SK-N-SH (cell line): Measurements from ENCODE around the gene TNFRSF4. TPM values are rescaled to one million over a fixed set of nuclear protein-coding genes. Genes with fewer than 3 reads are reported as not detected.

Source experiments
- CTCF ChIA-PET: fragments of 300-600, 350-600 bp; formaldehyde crosslinking; extraction: SDS; loops from one replicate; lab custom pipeline; 2021; lab: Yijun Ruan, JAX
- POLR2A ChIA-PET: fragments of 350-600 bp; sonication (Branson Sonifier 250); formaldehyde crosslinking; extraction: SDS; loops from one replicate; lab custom pipeline; 2020; ENCODE audit warnings: antibody characterized with exemption, inconsistent platforms; lab: Yijun Ruan, JAX
- DNase-seq: peaks from one replicate; pipeline ENCODE4 v3.0.0; 2012
- H2AFZ ChIP-seq: fragments of 200-600 bp; sonication (generic); 2 replicates; pipeline ENCODE4 v1.8.1; 2016; ENCODE audit warnings: antibody characterized with exemption, mild to moderate bottlenecking, low read depth
- H3F3A ChIP-seq: fragments of 200-600 bp; sonication (generic); replicated peaks from 2 replicates; pipeline ENCODE3; 2016; ENCODE audit warnings: antibody characterized with exemption, mild to moderate bottlenecking; ENCODE audit not compliant: insufficient read depth
- H3K27ac ChIP-seq, 2 experiments: fragments of 200-500 bp in 1 of 2; fragments of 200-600 bp in 1 of 2; sonication (Bioruptor generic) in 1 of 2; sonication (generic), shearing (Covaris generic) in 1 of 2; 2 replicates each; pipeline versions ENCODE4 v1.5.1 to v1.6.1; 2014 to 2016; ENCODE audit warnings: low read depth in 2 of 2, inconsistent platforms in 1 of 2, low read length in 1 of 2, mild to moderate bottlenecking in 1 of 2, mixed read lengths in 1 of 2
- H3K27me3 ChIP-seq: fragments of 200-600 bp; sonication (generic), shearing (Covaris generic); 2 replicates; pipeline ENCODE4 v1.6.1; 2016; ENCODE audit warnings: mixed run types; ENCODE audit not compliant: insufficient read depth
- H3K36me3 ChIP-seq, 2 experiments: fragments of 200-500 bp in 1 of 2; fragments of 200-600 bp in 1 of 2; sonication (Bioruptor generic) in 1 of 2; sonication (generic) in 1 of 2; replicated peaks in 1 of 2; 2 replicates each; pipeline versions ENCODE3 to v1.5.1; 2014 to 2016; ENCODE audit warnings: low read length in 1 of 2, mild to moderate bottlenecking in 1 of 2; ENCODE audit not compliant: insufficient read depth in 2 of 2, control insufficient read depth in 1 of 2
- H3K4me1 ChIP-seq, 2 experiments: fragments of 200-500 bp in 1 of 2; fragments of 200-600 bp in 1 of 2; sonication (Bioruptor generic) in 1 of 2; sonication (generic), shearing (Covaris generic) in 1 of 2; 2 replicates each; pipeline versions ENCODE4 v1.5.1 to v1.6.1; 2014 to 2016; ENCODE audit warnings: low read depth in 1 of 2, low read length in 1 of 2, mixed run types in 1 of 2; ENCODE audit not compliant: insufficient read depth in 2 of 2, control insufficient read depth in 1 of 2
- H3K4me2 ChIP-seq: fragments of 200-600 bp; sonication (generic), shearing (Covaris generic); 2 replicates; pipeline ENCODE4 v1.6.1; 2017; ENCODE audit warnings: mixed run types
- H3K4me3 ChIP-seq, 2 experiments: fragments of 200-500 bp in 1 of 2; fragments of 200-600 bp in 1 of 2; sonication (Bioruptor generic) in 1 of 2; sonication (generic), shearing (Covaris generic) in 1 of 2; 2 replicates each; pipeline versions ENCODE4 v1.5.1 to v1.8.1; 2014 to 2016; ENCODE audit warnings: low read depth in 2 of 2, inconsistent platforms in 1 of 2, low read length in 1 of 2, mild to moderate bottlenecking in 1 of 2, mixed read lengths in 1 of 2, moderate library complexity in 1 of 2
- H3K79me2 ChIP-seq: fragments of 200-600 bp; sonication (generic); 2 replicates; pipeline ENCODE4 v1.8.1; 2017; ENCODE audit warnings: mild to moderate bottlenecking; ENCODE audit not compliant: insufficient read depth
- H3K9ac ChIP-seq: fragments of 200-600 bp; sonication (generic); 2 replicates; pipeline ENCODE4 v1.6.1; 2017; ENCODE audit warnings: mixed run types
- H3K9me2 ChIP-seq: fragments of 200-600 bp; sonication (generic); 2 replicates; pipeline ENCODE4 v1.6.1; 2017; ENCODE audit warnings: mixed run types
- H3K9me3 ChIP-seq: fragments of 200-600 bp; sonication (generic); 2 replicates; pipeline ENCODE4 v1.6.1; 2017; ENCODE audit warnings: mixed run types, mild to moderate bottlenecking, moderate library complexity
- H4K20me1 ChIP-seq: fragments of 200-600 bp; sonication (generic); 2 replicates; pipeline ENCODE4 v1.6.1; 2017; ENCODE audit warnings: mild to moderate bottlenecking, mixed run types; ENCODE audit not compliant: insufficient read depth
- CHD2 ChIP-seq: fragments of 150-350 bp; IDR thresholded peaks from 2 replicates; pipeline ENCODE4 v1.6.1; 2018; ENCODE audit warnings: low read length; ENCODE audit not compliant: partially characterized antibody
- CTCF ChIP-seq: fragments of 200-600 bp; sonication (generic); IDR thresholded peaks from 2 replicates; pipeline ENCODE4 v1.6.1; 2017; ENCODE audit warnings: antibody characterized with exemption, mild to moderate bottlenecking, moderate library complexity
- ELF1 ChIP-seq: IDR thresholded peaks from 2 replicates; pipeline ENCODE4 v1.4.0; 2012
- EZH2phosphoT487 ChIP-seq: fragments of 200-600 bp; sonication (generic); IDR thresholded peaks from 2 replicates; pipeline ENCODE4 v1.6.1; 2017; ENCODE audit warnings: low read depth, mixed run types, mild to moderate bottlenecking, antibody characterized with exemption, moderate library complexity, borderline replicate concordance
- FOSL2 ChIP-seq: IDR thresholded peaks from 2 replicates; pipeline ENCODE4 v1.4.0; 2012; ENCODE audit warnings: low read depth, mild to moderate bottlenecking, moderate library complexity, borderline replicate concordance
- GABPA ChIP-seq: IDR thresholded peaks from 2 replicates; pipeline ENCODE4 v1.4.0; 2012; ENCODE audit warnings: low read depth, mild to moderate bottlenecking
- GATA2 ChIP-seq: sonication (generic); formaldehyde crosslinking; IDR thresholded peaks from 2 replicates; pipeline ENCODE4 v1.5.0; 2020; ENCODE audit warnings: mild to moderate bottlenecking, missing genetic modification reagents
- IRF3 ChIP-seq: fragments of 150-350 bp; IDR thresholded peaks from 2 replicates; pipeline ENCODE4 v1.6.1; 2016; ENCODE audit warnings: mild to moderate bottlenecking, low read depth, low read length
- JUND ChIP-seq: IDR thresholded peaks from 2 replicates; pipeline ENCODE4 v1.4.0; 2012
- MXI1 ChIP-seq: IDR thresholded peaks from 2 replicates; pipeline ENCODE4 v1.6.1; 2012; ENCODE audit warnings: mild to moderate bottlenecking, low read depth, low read length, improper control_type of control experiment
- NFIC ChIP-seq: IDR thresholded peaks from 2 replicates; pipeline ENCODE4 v1.4.0; 2012; ENCODE audit warnings: borderline replicate concordance
- NRF1 ChIP-seq: IDR thresholded peaks from 2 replicates; pipeline ENCODE4 v1.6.1; 2012; ENCODE audit warnings: low read depth, mild to moderate bottlenecking, low read length
- RCOR1 ChIP-seq: fragments of 150-350 bp; IDR thresholded peaks from 2 replicates; pipeline ENCODE4 v1.6.1; 2017; ENCODE audit warnings: antibody characterized with exemption, low read length
- RXRA ChIP-seq: IDR thresholded peaks from 2 replicates; pipeline ENCODE4 v1.4.0; 2012; ENCODE audit warnings: low read depth, mild to moderate bottlenecking, borderline replicate concordance
- SMC3 ChIP-seq: IDR thresholded peaks from 2 replicates; pipeline ENCODE4 v1.6.1; 2012; ENCODE audit warnings: low read depth, low read length, improper control_type of control experiment
- TAF1 ChIP-seq: IDR thresholded peaks from 2 replicates; pipeline ENCODE4 v1.6.1; 2012; ENCODE audit warnings: low read depth, mild to moderate bottlenecking, low read length, moderate library complexity, borderline replicate concordance
- TCF12 ChIP-seq: IDR thresholded peaks from 2 replicates; pipeline ENCODE4 v1.4.0; 2012
- USF1 ChIP-seq: IDR thresholded peaks from 2 replicates; pipeline ENCODE4 v1.4.0; 2012; ENCODE audit warnings: low read depth, borderline replicate concordance
- USF2 ChIP-seq: fragments of 150-350 bp; IDR thresholded peaks from 2 replicates; pipeline ENCODE4 v1.6.1; 2017; ENCODE audit warnings: antibody characterized with exemption, low read length, low read depth, borderline replicate concordance
- YY1 ChIP-seq: IDR thresholded peaks from 2 replicates; pipeline ENCODE4 v1.4.0; 2012; ENCODE audit warnings: low read depth, mild to moderate bottlenecking
- WGBS: methylation state at CpG from one replicate; pipeline ENCODE4 v1.1.6; 2017; ENCODE audit warnings: low lambda C conversion rate; 5-methylcytosine and 5-hydroxymethylcytosine counted together
- polyA plus RNA-seq, 3 experiments: library from polyadenylated mRNA; depleted of rRNA; stranded (reverse); fragments of >200 nt; gene quantifications; 2 replicates each; pipeline ENCODE4 v1.2.3, GENCODE V29; 2012

Gene TNFRSF4
- polyA plus RNA-seq, 1 of the 3 experiments (the other 2 are of a cell fraction) = not detected

GRCh38 chr1:1189111-1189510 is 24.8 kb downstream of the TNFRSF4 start:
- H2AFZ ChIP-seq = no peak overlapping the region
- H3K9me2 ChIP-seq = no peaks in the 10 kb centered on the region
- 57% methylated on average over 5 of the region's 5 CpGs for WGBS
- H3K4me3 ChIP-seq = no peak overlapping the region
- CTCF ChIA-PET = no interaction called here
- no peak for TF ChIP-seq GATA2 (CRISPR knock-in tag)
- no peak for TF ChIP-seq SMC3
- no peak for TF ChIP-seq RCOR1
- TF ChIP-seq TCF12 = no peak
- TF ChIP-seq USF2 = no peak
- no peak for TF ChIP-seq RXRA
- TF ChIP-seq GABPA = no peak
- TF ChIP-seq YY1 = no peak
- TF ChIP-seq IRF3 = no peak
- no peak for TF ChIP-seq JUND
- no peak for TF ChIP-seq TAF1
- no peak for TF ChIP-seq NRF1
- no peak for TF ChIP-seq EZH2phosphoT487
- no peak for TF ChIP-seq CHD2
- TF ChIP-seq FOSL2 = no peak
- no peak for TF ChIP-seq ELF1
- no peak for TF ChIP-seq USF1
- no peak for TF ChIP-seq MXI1
- TF ChIP-seq CTCF = no peak
- no peak for TF ChIP-seq NFIC
- H3K9me3 ChIP-seq = no peaks in the 10 kb centered on the region
- POLR2A ChIA-PET = no interaction called here
- H3K36me3 ChIP-seq = no peaks in the 10 kb centered on the region
- no peak overlapping the region for H3K9ac ChIP-seq
- DNase-seq = no peak
- H3K27ac ChIP-seq = no peak overlapping the region
- no peaks in the 10 kb centered on the region for H3F3A ChIP-seq
- H3K79me2 ChIP-seq = no peaks in the 10 kb centered on the region
- H3K4me1 ChIP-seq = no peaks in the 10 kb centered on the region
- H3K4me2 ChIP-seq = no peak overlapping the region
- H4K20me1 ChIP-seq = no peaks in the 10 kb centered on the region
- no peaks in the 10 kb centered on the region; the same call in 1 of the 2 replicates for H3K27me3 ChIP-seq
